Mesothelial cell of epicardium (in vitro differentiated cells): ENCODE measurements around the gene NANP. TPM values are rescaled to one million over a fixed set of nuclear protein-coding genes. Genes with fewer than 3 reads are reported as not detected.
"Not testable (repeated sequence)": the region's sequence is repeated elsewhere in the genome, so short reads cannot be mapped to it uniquely, and the experiment has no call there.

Experiments
- DNase-seq, 2 experiments: peaks; one replicate each; pipeline ENCODE4 v3.0.0; 2021; ENCODE audit warnings: low spot score in 2 of 2; ENCODE audit not compliant: unreplicated experiment in 2 of 2
- H3K27ac Mint-ChIP-seq: 2 replicates; pipeline ENCODE4 v1.8.0; 2021; ENCODE audit warnings: mixed read lengths
- H3K27me3 Mint-ChIP-seq: 2 replicates; pipeline ENCODE4 v1.8.0; 2021; ENCODE audit warnings: low read depth, mixed read lengths
- H3K36me3 Mint-ChIP-seq: 2 replicates; pipeline ENCODE4 v1.8.0; 2021; ENCODE audit warnings: mixed read lengths
- H3K4me1 Mint-ChIP-seq: 2 replicates; pipeline ENCODE4 v1.8.0; 2021; ENCODE audit warnings: mixed read lengths
- H3K4me3 Mint-ChIP-seq: 2 replicates; pipeline ENCODE4 v1.8.0; 2021; ENCODE audit warnings: mild to moderate bottlenecking, moderate library complexity, mixed read lengths
- H3K9me3 Mint-ChIP-seq: 2 replicates; pipeline ENCODE4 v1.8.0; 2021; ENCODE audit warnings: mixed read lengths
- total RNA-seq: library from RNA; stranded (reverse); gene quantifications from 3 replicates; pipeline ENCODE4 v1.2.1, GENCODE V29; 2021
- TF ChIP-seq, protein P1 (sequence below): fragments of 200-600 bp; sonication (generic); IDR thresholded peaks from one replicate; pipeline ENCODE4 v1.5.0; 2021; ENCODE audit warnings: antibody characterized with exemption; ENCODE audit not compliant: unreplicated experiment

Gene NANP
- total RNA-seq, 1 donor from 2014 or later, result 6.5 TPM

DNA sequence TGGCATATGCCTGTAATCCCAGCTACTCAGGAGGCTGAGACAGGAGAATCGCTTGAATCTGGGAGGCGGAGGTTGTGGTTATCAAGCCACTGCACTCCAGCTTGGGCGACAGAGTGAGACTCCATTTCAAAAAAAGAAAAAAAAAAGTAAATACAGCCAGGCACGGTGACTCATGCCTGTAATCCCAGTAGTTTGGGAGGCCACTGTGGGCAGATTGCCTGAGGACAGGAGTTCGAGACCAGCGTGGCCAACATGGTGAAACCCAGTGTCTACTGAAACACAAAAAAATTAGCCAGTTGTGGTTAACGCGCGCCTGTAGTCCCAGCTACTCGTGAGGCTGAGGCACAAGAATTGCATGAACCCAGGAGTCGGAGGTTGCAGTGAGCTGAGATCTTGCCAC, 36.9 kb downstream of the NANP start:
- no peaks in the 10 kb centered on the region for H3K36me3 Mint-ChIP-seq
- no peaks in the 10 kb centered on the region for H3K9me3 Mint-ChIP-seq
- no peak for DNase-seq
- TF ChIP-seq, protein P1, sequence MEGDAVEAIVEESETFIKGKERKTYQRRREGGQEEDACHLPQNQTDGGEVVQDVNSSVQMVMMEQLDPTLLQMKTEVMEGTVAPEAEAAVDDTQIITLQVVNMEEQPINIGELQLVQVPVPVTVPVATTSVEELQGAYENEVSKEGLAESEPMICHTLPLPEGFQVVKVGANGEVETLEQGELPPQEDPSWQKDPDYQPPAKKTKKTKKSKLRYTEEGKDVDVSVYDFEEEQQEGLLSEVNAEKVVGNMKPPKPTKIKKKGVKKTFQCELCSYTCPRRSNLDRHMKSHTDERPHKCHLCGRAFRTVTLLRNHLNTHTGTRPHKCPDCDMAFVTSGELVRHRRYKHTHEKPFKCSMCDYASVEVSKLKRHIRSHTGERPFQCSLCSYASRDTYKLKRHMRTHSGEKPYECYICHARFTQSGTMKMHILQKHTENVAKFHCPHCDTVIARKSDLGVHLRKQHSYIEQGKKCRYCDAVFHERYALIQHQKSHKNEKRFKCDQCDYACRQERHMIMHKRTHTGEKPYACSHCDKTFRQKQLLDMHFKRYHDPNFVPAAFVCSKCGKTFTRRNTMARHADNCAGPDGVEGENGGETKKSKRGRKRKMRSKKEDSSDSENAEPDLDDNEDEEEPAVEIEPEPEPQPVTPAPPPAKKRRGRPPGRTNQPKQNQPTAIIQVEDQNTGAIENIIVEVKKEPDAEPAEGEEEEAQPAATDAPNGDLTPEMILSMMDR, result no peak
- H3K4me3 Mint-ChIP-seq, result no peak overlapping the region
- peaks cover 23% of the 10 kb centered on the region for H3K4me1 Mint-ChIP-seq
- H3K27me3 Mint-ChIP-seq, result no peaks in the 10 kb centered on the region
- no peak overlapping the region for H3K27ac Mint-ChIP-seq

DNA sequence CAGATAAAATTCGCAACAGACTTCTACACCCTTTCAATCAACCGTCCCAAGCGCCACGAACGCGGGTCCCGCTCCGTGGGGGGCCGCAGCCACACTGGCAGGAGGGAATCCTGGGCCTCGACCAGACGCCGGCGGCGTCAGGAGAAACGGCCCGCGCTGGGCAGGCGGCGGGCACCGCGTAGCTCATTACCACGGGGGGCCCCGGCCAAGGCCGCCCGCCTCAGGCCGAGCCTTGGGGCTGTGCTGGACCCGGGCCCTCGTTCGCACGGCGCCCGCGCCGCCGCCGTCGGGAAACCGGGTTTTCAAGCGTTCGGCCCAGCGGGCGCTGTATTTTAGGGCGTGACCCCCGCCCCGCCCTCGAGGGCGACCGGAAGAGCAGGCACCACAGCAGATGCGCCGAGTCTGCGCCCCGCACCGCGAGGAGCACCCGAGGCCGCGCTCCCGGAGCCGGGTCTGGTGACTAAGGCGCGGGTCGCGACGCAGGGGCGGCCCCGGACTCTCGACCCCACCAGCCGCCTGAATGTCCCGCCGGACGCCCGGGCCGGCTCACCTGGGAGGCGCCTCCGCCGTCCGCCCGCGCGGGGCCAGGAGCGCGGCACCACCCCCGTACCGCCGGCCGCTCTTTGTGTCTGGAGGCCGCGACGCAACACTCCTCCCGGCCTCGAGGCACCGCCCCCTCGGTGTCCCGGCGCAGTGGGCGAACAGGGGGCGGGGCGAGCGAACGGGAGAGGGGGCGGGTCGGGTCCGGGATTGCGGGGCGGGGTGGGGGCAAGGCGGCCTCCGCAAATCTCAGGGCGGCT, 38.7 kb downstream of the NANP start, which contains the start of gene NINL:
TSS of gene NINL (minus strand) at position 627 of the 800 bp plus-strand sequence. CDS start 58,944 bp downstream, outside the sequence.
- TF ChIP-seq, protein P1, result no peak
- Mint-ChIP-seq H3K4me1 (peaks cover 35% of the 10 kb centered on the region), H3K4me3 (peak within 1 kb of the TSS; percentile 88), H3K27me3 (no peaks in the 10 kb centered on the region), H3K36me3 (peaks cover 5% of the 10 kb centered on the region), H3K27ac (peak within 1 kb of the TSS; percentile 96), H3K9me3 (no peaks in the 10 kb centered on the region)
- peak; percentile 69 to 77 for DNase-seq

- not testable (repeated sequence) for DNase-seq, H3K9me3 Mint-ChIP-seq, H3K36me3 Mint-ChIP-seq, H3K27me3 Mint-ChIP-seq
- H3K4me1 Mint-ChIP-seq, result peaks cover 45% of the 10 kb centered on the region
- H3K4me3 Mint-ChIP-seq, result peak overlapping the region; percentile 88
- H3K27ac Mint-ChIP-seq, result peak overlapping the region; percentile 67
Measured at GRCh38 chr20:25583607-25584006, 40.2 kb downstream of the NANP start.

- TF ChIP-seq, protein P1, result no peak
- H3K27me3 Mint-ChIP-seq, result no peaks in the 10 kb centered on the region
- H3K27ac Mint-ChIP-seq, result peak overlapping the region; percentile 14
- DNase-seq, result no peak
- H3K4me1 Mint-ChIP-seq, result peaks cover 47% of the 10 kb centered on the region
- H3K9me3 Mint-ChIP-seq, result no peaks in the 10 kb centered on the region
- H3K36me3 Mint-ChIP-seq, result peaks cover 10% of the 10 kb centered on the region
- no peak overlapping the region for H3K4me3 Mint-ChIP-seq
Measured at GRCh38 chr20:25580711-25581110, 43.1 kb downstream of the NANP start.

DNA sequence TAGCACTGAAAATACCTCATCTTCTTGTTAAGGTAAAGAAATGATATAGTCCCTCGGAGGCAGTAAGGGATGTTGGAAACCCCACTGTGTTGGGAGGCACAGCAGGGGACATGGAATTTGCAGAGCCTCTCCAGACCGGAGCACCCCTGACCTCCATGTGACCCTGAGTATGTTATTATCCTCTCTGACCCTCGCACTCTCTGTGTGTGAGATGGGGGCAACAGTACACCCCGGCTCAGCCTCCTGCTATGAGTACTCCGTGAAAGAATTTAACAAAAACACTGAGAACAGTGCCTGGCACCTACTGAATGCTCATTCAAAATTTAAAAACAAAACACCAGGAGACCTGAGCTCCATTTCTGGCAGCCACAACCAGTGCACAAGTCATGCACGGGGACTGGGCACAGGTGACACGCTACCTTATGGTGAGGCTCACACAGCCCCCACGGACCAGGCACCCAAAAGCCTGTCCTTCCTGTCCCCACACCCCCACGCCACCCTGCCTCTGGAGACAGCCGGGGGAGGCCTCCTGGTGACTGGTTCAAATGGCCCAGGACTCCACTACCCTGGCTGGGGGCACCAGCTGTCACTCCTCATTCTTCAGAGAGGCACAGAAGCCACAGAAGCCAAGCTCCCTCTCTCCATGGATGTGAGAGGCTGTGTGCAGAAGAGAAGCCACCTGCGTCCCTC, 44.6 kb downstream of the NANP start:
- Mint-ChIP-seq H3K4me3 (no peak overlapping the region), H3K27me3 (no peaks in the 10 kb centered on the region), H3K36me3 (peaks cover 15% of the 10 kb centered on the region), H3K9me3 (no peaks in the 10 kb centered on the region), H3K27ac (peak overlapping the region; percentile 76), H3K4me1 (peaks cover 47% of the 10 kb centered on the region)
- TF ChIP-seq, protein P1, result no peak
- no peak for DNase-seq

DNA sequence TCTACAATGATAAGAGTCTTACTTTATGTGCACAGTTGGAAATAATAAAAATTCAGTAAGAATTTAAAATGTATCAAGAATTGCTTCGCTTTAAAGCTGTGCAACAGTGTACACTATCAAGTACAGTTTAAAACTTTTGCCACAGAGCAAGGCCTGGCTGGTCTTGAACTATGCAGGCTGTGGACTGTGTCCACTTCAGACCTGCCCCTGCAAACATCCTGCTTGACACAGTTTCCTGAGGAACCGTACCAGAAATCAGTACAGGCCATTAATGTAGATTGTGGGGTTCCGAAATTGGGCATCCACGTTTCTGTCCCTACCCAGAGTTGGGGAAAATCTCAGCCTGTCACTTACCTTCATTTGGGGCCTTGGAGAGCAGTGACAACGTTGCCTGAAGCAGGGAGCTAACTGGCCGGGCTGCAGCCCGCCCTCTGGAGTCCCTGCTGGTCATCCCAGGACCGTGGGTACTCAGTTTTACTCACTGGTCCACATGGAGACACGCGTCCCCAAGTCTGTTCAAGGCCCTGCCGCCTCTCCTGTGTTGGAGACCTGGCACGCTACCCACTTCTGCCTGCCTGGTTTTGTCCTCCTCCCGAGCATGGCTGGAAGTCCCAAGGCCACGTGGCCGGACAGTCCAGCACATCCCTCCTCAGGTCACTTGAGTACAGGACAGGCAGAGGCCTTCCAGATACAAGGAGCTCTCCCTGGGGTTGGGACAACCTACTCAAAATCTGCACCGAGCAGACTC, 46.9 kb downstream of the NANP start:
- Mint-ChIP-seq H3K36me3 (peaks cover 29% of the 10 kb centered on the region), H3K27ac (no peak overlapping the region), H3K4me3 (no peak overlapping the region), H3K27me3 (no peaks in the 10 kb centered on the region), H3K4me1 (peaks cover 45% of the 10 kb centered on the region), H3K9me3 (no peaks in the 10 kb centered on the region)
- no peak for DNase-seq
- TF ChIP-seq, protein P1, result no peak
